ENCODE measurements around the gene MIPOL1.

- TF ChIP-seq POLR2AphosphoS5 (IDR thresholded peaks at IDR 0.05) = no peak
- TF ChIP-seq EP300 (IDR thresholded peaks at IDR 0.05; ENCODE audit: low read depth) = no peak
- TF ChIP-seq POLR2A (IDR thresholded peaks at IDR 0.05) = no peak
- no peak for TF ChIP-seq CTCF (IDR thresholded peaks at IDR 0.05)
These were observed 231.2 kb downstream of the MIPOL1 start for GRCh38 chr14:37428954-37429353.
